SIG-M5 treated with dmso at 0.1 percent for 504 hours (cell line): ENCODE results near the gene RBM47.
"Not testable (repeated sequence)": the region's sequence is repeated elsewhere in the genome, so short reads cannot be mapped to it uniquely, and the experiment has no call there.

ENCODE experiments used
- DNase-seq: peaks from one replicate; lab custom pipeline; 2025; ENCODE audit not compliant: unreplicated experiment; lab: John Stamatoyannopoulos, UW

Gene RBM47

GRCh38 chr4:40418430-40419230, 211.0 kb downstream of the RBM47 start:
- DNase-seq: no peak

GRCh38 chr4:40417941-40418340, 211.7 kb downstream of the RBM47 start:
- no peak for DNase-seq

DNA sequence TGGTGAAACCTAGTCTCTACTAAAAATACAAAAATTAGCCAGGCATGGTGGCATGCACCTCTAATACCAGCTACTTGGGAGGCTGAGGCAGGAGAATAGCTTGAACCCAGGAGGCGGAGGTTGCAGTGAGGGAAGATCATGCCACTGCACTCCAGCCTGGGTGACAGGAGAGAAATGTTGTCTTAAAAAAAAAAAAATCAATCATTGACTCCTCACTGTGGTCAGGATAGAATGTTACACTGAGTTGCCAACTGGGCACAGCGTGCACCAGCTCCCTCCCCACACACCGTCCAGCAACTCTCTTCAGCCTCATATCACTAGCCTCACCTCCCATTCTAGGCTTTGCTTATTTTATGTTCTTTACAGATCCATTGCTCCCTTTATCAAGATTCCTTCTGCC, 215.0 kb downstream of the RBM47 start:
- no peak for DNase-seq

DNA sequence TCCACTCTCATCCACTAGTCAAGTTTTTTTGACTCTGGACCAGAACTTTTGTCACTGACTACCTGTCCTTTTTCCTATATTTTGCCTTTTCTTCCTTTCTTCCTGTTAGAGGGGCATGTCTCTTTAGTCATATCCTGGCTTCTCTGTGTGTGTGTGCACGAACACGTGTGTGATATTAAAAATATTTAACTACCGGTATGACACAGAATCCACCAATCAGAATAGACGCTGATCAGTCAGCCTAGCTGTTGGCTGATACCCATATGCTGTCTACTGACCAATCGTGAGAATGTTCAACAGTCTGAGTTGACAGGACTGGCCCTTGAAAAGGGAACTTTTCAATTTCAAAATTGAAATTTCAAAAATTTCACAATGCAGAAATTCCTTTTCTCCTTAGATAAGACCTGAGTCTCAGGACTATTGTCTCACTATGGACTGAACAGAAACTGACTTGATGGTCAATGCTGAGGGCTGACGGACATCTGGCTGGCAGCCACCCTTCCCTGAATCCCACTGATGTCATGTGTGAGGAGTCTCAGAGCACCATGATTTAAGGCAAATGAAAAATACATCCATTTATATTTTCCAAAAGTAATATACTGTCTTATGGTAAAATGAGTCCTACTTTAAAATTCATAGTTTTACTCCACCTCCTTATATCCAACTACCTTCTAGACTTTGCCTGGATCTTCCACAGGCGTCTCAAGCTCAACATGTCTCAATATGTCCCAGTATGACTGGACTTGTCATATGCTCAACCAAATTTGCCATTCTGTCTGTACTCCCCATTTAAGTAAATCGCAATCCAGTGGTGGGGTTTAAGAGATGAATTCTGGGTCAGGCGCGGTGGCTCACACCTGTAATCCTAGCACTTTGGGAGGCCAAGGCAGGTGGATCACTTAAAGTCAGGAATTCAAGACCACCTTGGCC, 216.5 kb downstream of the RBM47 start:
- no peak for DNase-seq

GRCh38 chr4:40412388-40412787, 217.3 kb downstream of the RBM47 start:
- no peak for DNase-seq

DNA sequence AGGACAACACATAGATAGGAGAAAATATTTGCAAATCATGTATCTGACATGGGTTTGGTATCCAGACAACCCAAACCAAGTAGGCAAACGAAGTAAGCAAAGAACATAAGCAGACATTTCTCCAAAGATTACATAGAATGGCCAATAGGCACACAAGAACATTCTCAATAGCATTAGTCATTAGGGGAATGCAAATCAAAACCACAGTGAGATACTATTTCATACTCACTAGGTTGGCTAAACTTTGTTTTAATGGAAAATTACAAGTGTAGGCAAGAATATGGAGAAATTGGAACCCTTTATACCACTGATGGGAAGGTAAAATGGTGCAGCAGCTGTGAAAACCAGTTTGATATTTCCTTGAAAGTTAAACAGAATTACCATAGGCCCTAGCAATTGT, 219.8 kb downstream of the RBM47 start:
- no peak for DNase-seq

DNA sequence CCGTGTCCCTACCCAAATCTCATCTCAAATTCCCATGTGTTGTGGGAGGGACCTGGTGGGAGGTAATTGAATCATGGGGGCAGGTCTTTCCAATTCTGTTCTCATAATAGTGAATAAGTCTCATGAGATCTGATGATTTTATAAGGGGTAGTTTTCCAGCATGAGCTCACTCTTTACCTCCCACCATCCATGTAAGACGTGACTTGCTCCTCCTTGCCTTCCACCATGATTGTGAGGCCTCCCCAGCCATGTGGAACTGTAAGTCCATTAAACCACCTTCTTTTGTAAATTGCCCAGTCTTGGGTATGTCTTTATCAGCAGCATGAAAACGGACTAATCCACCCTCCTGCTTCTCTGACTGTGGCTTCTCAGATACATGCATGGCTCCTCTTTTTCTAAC, 222.2 kb downstream of the RBM47 start:
- DNase-seq: not testable (repeated sequence)

- no peak for DNase-seq
Observed at GRCh38 chr4:40406340-40406739, 223.3 kb downstream of the RBM47 start.

- DNase-seq: no peak
Observed at GRCh38 chr4:40405193-40405592, 224.5 kb downstream of the RBM47 start.

GRCh38 chr4:40403081-40403480, 226.6 kb downstream of the RBM47 start:
- DNase-seq: no peak

DNA sequence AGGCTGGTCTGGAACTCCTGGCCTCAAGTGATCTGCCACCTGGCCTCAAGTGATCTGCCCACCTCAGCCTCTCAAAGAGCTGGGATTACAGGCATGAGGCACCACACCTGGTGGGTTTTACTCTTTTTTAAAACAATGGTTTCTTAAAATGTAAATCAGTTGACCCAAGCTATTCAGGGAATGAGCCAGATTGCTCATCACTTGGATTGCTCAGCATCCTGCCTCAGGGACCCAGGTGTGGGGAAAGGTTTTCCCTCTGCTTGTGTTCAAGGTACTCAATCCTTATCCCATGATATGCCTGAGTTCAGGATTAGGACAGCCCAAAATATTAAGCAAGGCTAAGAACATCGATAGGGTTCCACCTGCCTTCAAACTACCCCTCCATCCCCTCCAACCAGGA, 227.1 kb downstream of the RBM47 start:
- DNase-seq: no peak

- DNase-seq: no peak
Observed at GRCh38 chr4:40401631-40402030, 228.0 kb downstream of the RBM47 start.

DNA sequence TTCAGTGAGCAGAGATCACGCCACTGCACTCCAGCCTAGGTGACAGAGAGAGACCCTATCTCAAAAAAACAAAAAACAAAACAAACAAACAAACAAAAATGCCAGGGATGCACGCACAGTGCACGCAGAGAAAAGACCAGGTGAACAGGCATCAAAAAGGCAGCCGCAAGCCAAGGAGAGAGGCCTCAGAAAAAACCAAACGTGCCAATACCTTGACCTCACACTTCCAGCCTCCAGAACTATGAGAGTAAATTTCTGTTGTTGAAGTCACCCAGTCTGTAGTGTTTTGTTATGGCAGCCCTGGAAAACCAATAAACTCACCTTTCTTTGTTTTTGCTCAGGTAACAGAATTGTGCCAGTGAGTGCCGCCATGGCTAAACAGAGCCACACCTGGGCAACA, 228.6 kb downstream of the RBM47 start:
- no peak for DNase-seq

- DNase-seq: no peak
Observed at GRCh38 chr4:40399578-40399977, 230.1 kb downstream of the RBM47 start.

GRCh38 chr4:40395908-40396793, 233.5 kb downstream of the RBM47 start:
- DNase-seq: peak; percentile 11

GRCh38 chr4:40395166-40395900, 234.3 kb downstream of the RBM47 start:
- no peak for DNase-seq

DNA sequence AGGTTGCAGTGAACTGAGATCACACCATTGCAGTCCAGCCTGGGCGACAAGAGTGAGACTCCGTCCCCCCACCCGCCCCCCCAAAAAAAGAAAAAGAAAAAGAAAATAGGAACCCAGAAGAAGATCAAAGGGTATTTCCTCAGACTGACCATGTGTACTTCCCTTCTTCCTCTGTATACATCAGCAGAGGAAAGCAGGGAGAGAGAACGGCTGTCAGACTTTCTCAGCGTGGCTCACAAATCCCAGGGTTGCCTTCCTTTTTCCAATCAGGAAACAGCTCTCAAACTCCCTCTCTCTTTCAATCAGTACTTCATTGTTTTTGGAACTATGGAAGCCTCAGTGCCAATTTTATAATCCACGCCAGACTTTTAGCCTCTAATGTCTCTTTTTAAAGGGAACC, 235.4 kb downstream of the RBM47 start:
- DNase-seq: no peak

- not testable (repeated sequence) for DNase-seq
Observed at GRCh38 chr4:40392241-40392640, 237.4 kb downstream of the RBM47 start.

DNA sequence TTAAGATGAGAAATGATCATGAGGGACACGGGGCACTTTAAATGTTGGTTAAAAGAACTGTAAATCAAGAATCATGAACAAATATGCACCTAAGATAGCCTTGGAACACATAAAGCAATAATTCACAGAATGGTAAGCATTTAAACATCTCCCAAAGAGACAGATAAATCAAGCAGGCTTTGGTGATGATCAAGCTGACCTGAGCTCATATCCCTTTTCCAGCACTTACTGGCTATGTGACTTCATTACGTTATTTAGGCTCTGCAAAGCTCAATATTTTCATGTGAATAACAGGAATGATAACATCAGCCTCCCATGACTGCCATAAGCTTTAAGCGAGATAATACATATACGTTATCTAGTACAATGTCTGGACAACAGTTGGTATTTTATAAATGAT, 239.7 kb downstream of the RBM47 start:
- DNase-seq: no peak

- DNase-seq: no peak
Observed at GRCh38 chr4:40388239-40388638, 241.4 kb downstream of the RBM47 start.
